ENCODE measurements around the gene NMT2.
A peak's percentile ranks its signal among the peaks of the same experiment; 100 is the strongest.

The NMT2 gene

GRCh38 chr10:15181576-15182156, 13.2 kb upstream of the NMT2 start:
- no peak for DNase-seq (ENCODE audit: low read depth)

- DNase-seq (ENCODE audit: low read depth): peak; percentile 42
Measured at GRCh38 chr10:15180736-15181135, 12.2 kb upstream of the NMT2 start.

GRCh38 chr10:15176269-15176668, 7.8 kb upstream of the NMT2 start:
- no peak for DNase-seq (ENCODE audit: low read depth)

GRCh38 chr10:15175587-15175986, 7.1 kb upstream of the NMT2 start:
- no peak for DNase-seq (ENCODE audit: low read depth)

GRCh38 chr10:15172306-15172840, 3.9 kb upstream of the NMT2 start:
- DNase-seq (ENCODE audit: low read depth): no peak

- DNase-seq (ENCODE audit: low read depth): no peak
Measured at GRCh38 chr10:15169555-15170401, 1.3 kb upstream of the NMT2 start.

- DNase-seq (ENCODE audit: low read depth): peak; percentile 94
Measured at GRCh38 chr10:15168786-15169554, 477 bp upstream of the NMT2 start.

- peak; percentile 75 for DNase-seq (ENCODE audit: low read depth)
Measured at GRCh38 chr10:15167411-15168290, 842 bp downstream of the NMT2 start.

- no peak for DNase-seq (ENCODE audit: low read depth)
Measured at GRCh38 chr10:15166325-15166724, 2.2 kb downstream of the NMT2 start.

GRCh38 chr10:15163253-15163828, 5.2 kb downstream of the NMT2 start:
- no peak for DNase-seq (ENCODE audit: low read depth)

GRCh38 chr10:15158972-15159371, 9.5 kb downstream of the NMT2 start:
- no peak for DNase-seq (ENCODE audit: low read depth)

GRCh38 chr10:15158448-15158847, 10.0 kb downstream of the NMT2 start:
- no peak for DNase-seq (ENCODE audit: low read depth)

- no peak for DNase-seq (ENCODE audit: low read depth)
Measured at GRCh38 chr10:15155978-15156656, 12.4 kb downstream of the NMT2 start.

GRCh38 chr10:15152556-15152955, 15.9 kb downstream of the NMT2 start:
- DNase-seq (ENCODE audit: low read depth): no peak

GRCh38 chr10:15150563-15150962, 17.9 kb downstream of the NMT2 start:
- DNase-seq (ENCODE audit: low read depth): no peak

- no peak for DNase-seq (ENCODE audit: low read depth)
Measured at GRCh38 chr10:15149042-15149771, 19.3 kb downstream of the NMT2 start.

GRCh38 chr10:15147594-15148392, 20.7 kb downstream of the NMT2 start:
- DNase-seq (ENCODE audit: low read depth): no peak

- DNase-seq (ENCODE audit: low read depth): peak; percentile 27
Measured at GRCh38 chr10:15146366-15146765, 22.1 kb downstream of the NMT2 start.

- peak; percentile 90 for DNase-seq (ENCODE audit: low read depth)
Measured at GRCh38 chr10:15144788-15145187, 23.7 kb downstream of the NMT2 start.

All from ELR (cell line).